Amygdala (tissue), 56 donors: ENCODE measurements around the gene FAM24A.
A peak's percentile ranks its signal among the peaks of the same experiment; 100 is the strongest.
"Not testable (repeated sequence)": the region's sequence is repeated elsewhere in the genome, so short reads cannot be mapped to it uniquely, and the experiment has no call there.

Experiments used
- DNase-seq, 56 donors: peaks; one replicate each; lab custom pipeline; 2025; lab: John Stamatoyannopoulos, UW

The FAM24A gene, protein sequence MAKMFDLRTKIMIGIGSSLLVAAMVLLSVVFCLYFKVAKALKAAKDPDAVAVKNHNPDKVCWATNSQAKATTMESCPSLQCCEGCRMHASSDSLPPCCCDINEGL

GRCh38 chr10:122910310-122910709 lies at the start of gene FAM24A:
Gene FAM24A, plus strand, starts transcription at chr10:122910610. Its CDS starts 1,025 bp downstream, at chr10:122911635.
- no peak for DNase-seq

DNA sequence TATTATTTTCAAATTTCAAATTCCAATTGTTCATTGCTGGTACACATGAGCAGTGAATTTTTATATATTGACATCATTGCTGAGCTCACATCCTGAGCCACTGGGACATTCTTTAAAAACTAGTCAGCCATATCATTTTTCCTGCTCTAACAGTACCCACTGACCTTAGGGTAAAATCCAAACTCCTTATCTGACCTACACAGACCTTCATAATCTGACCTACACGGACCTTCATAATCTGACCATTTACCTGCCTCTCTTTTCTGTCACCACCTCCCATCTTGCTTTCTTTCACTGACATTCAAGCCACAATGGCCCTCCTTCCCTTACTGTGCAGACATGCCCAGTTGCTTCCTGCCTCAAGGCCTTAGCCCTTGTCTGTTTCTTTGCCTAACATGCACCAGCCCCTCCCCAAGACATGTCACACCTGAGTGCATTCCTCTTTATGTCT lies 48.7 kb upstream of the FAM24A start:
- DNase-seq = no peak

DNA sequence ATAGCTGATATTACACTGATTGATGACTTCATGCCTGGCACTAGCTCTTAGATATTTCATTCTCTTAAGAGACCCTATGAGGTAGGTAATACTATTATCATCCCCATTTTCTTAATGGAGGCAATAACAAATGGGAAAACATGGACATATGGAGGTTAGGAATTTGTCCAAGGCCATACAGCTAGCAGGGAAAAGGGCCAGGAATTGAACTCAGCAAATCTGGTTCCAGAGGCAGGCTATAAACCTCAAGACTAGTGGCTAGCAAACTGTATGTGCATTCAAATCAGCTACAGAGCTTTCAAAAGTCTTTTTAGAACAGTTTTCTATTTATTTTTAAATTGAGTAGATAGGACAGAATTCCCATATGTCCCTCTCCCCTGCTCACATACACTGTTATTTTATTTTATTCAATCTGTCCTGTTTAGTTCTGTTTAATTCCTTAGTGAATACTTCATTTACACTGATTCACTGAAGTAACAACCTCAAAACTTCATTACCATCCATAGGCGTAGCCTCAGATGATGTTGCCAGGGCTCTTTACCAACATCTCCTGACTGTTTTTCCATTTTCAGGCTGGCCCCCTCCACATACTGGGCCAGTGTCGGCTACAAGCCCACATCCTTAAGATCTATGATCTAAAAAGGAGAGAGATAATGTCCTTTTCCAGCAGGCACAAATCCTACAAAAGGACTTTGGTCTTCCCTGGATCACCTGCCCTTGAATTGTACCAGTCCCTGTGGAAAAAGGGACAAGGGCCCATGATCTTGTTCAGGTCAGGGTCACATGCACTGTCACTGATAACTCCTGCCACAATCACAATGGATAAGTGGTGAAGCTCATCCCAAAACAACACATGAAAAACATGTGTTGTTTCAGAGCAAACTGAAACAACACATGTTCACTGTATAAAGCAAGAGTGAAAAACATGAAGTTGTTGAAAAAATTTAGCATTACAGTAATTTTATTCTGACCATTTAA lies 46.9 kb upstream of the FAM24A start:
- DNase-seq = no peak

DNA sequence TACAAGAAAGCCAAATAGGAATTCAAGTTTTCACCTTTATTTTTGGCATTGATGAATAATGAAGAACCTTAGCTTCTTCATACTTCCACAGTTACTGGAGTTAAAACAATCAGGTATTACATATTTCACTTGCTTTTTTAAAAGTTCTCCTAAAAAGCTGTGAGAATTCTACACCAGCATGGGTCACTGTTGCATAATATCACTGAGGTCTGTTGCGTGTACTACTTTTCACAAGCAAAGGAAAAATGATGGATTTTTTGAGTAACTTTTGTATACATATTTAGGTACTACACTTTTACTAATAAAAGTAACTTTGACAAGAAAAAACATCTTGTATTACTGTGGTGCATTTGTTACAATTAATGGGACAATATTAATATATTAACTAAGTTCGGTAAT lies 46.2 kb upstream of the FAM24A start:
- no peak for DNase-seq

- no peak for DNase-seq
These were observed 45.5 kb upstream of the FAM24A start for GRCh38 chr10:122864901-122865300.

- not testable (repeated sequence) for DNase-seq
These were observed 43.5 kb upstream of the FAM24A start for GRCh38 chr10:122866757-122867482.

GRCh38 chr10:122868768-122869167 lies 41.6 kb upstream of the FAM24A start:
- DNase-seq = not testable (repeated sequence)

DNA sequence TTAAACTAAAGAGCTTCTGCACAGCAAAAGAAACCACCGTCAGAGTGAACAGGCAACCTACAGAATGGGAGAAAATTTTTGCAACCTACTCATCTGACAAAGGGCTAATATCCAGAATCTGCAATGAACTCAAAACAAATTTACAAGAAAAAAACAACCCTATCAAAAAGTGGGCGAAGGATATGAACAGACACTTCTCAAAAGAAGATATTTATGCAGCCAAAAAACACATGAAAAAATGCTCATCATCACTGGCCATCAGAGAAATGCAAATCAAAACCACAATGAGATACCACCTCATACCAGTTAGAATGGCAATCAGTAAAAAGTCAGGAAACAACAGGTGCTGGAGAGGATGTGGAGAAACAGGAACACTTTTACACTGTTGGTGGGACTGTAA lies 38.5 kb upstream of the FAM24A start:
- DNase-seq = not testable (repeated sequence)

DNA sequence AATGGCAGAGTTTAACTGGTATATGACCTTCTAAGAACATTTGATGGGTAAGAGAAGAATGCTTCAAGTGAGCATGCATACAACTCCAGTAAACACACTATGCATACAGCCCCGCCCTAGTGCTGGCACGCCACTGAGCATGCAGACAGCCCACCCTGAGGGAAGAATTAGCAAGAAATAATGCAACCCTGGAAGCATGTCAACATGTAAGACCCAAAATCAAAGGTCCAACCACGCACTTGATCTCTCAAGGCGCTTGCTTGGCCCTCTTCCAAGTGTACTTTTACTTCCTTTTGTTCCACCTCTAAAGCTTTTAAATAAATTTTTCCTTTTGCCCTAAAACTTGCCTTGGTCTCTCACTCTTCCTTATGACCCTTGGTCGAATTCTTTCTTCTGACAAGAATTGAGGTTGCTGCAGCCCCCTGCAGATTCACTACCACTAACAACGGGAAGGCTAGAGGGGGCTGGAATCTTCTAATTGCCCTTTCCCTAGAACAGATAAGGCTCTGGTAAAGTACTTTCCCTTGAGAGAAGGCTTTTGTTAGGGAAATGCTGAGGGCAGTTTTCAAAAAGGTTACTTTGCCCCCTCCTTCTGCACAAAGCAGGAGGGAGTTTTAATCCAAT lies 34.5 kb upstream of the FAM24A start:
- no peak for DNase-seq

GRCh38 chr10:122876467-122876855 lies 33.9 kb upstream of the FAM24A start:
- no peak for DNase-seq

DNA sequence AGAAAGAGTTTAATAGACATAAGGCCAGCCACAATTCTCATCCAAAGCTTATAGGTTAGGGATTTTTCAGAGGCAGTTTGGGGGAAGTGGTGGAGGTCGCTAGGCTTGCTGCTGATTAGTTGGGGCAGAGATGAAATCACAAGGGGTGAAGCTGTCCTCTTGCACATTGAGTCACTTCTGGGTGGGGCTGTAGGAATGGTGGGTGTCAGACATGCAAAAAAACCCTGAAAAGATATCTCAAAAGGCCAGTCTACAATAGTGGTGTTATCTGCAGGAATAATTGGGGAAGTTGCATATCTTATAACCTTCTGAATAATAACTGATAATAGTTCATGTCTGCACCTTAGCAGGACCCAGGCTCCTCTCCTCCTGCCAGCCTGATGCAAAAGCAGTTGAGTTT lies 33.1 kb upstream of the FAM24A start:
- DNase-seq = no peak

- DNase-seq = no peak
These were observed 31.5 kb upstream of the FAM24A start for GRCh38 chr10:122878799-122879338.

DNA sequence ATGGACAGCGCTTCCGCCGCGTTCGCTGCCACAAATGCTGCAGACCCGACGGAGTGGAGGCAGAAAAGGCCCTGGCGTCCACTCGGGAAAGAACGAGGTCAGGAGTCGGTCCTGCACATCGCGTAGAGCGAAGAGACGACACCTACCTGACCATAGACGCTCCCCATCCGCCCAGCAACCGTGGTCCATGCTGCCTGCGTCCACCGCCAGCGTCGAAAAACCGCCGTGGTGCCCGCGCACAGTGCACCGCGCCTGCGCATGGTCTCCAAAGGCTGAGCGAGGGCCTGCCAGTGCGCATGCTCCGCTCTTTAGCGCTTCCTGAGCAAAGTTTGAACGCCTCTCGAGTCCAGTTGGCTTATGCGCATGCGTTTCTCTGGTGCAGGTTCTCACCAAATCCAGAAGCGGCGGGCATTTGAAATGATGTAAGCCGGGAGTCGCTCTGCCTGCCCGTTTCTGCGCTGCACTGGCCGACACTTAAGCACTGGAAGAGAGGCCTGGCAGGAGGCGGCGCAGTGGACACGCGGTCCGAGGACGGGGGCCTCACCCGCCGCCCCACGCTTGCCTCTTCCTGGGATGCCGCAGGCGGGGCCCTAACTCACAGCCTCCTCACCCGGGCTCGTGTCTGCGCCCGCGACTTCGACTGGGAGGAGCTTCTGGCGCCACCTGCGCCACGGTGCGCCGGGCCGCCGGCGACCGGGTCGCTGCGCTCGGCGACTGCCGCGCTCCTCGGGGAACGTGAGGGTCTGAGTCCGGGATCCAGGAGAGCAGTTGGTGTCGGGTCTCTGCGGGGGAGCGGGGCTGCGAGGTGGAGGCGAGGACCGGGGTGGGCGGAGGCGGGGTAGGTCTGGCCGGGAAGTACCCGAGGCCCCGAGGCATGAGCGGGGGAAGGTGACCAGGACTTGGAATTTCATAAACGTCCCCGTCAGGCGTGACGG lies 30.8 kb upstream of the FAM24A start, which contains the start of gene FAM24B:
TSS of gene FAM24B (minus strand) at position 243 of the 935 bp plus-strand sequence. CDS start 29,066 bp downstream, outside the sequence.
- DNase-seq = peak in 55 of 56 donors; percentile 42 to 94 (median 86)

DNA sequence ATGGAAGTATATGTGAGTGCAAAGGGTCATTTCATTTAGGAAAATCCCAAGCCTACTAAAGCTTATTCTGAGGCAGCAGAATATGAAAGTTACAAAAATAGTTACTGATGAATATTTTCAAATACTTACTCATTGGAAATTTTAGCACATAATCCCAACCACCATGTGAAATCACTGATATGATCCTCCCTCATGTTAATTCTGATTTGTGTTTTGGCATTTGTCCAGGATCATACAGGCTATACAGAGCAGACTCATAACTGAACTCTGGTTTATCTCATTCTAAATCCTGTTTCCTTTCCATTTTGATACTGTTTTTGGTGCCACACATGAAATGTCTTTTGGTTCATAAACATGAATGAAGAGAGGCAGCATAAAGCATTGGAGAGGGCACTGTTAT lies 27.6 kb upstream of the FAM24A start:
- no peak for DNase-seq

DNA sequence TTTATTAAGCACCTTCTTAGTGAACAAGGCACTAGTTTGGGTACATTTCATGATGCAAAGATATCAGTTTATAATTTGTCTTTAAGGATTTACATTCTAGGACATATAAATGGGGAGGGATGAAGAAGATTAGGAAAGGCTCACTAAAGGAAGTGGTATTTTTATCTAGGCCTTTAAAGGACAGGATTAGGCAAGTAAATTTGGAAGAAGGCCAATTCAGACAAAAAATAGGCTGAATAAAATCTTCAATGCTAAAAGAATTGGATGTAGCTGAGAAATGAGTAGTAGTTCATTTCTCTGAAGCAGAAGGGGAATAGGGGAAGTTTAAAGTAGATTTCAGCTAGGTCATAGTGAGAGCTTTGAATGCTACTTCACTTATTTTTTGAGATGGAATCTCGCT lies 26.2 kb upstream of the FAM24A start:
- DNase-seq = no peak

GRCh38 chr10:122894261-122894944 lies 16.0 kb upstream of the FAM24A start:
- DNase-seq = no peak

DNA sequence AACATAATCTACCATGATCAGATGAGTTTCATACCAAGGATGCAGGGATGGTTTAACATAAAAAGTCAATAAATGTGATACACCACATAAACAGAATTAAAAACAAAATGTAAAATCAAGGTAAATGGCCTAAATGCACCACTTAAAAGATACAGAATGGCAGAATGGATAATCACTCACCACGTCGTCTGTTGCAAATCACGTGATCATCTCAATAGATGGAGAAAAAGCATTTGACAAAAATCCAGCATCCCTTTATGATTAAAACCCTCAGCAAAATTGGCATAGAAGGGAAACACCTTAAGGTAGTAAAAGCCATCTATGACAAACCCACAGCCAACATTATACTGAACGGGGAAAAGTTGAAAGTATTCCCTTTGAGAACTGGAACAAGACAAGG lies 6.5 kb upstream of the FAM24A start:
- not testable (repeated sequence) for DNase-seq

GRCh38 chr10:122911889-122912484 lies 1.6 kb downstream of the FAM24A start:
- peak in 9 of 56 donors; percentile 2 to 25 (median 9) for DNase-seq
